Smooth muscle cell (in vitro differentiated cells): ENCODE results near the gene MYL10. TPM values are rescaled to one million over a fixed set of nuclear protein-coding genes. Genes with fewer than 3 reads are reported as not detected.

Experiments used
- DNase-seq: peaks from one replicate; lab custom pipeline; 2025; ENCODE audit not compliant: unreplicated experiment; lab: John Stamatoyannopoulos, UW
- H2AFZ ChIP-seq: fragments of 200-600 bp; sonication (generic); 2 replicates; pipeline ENCODE4 v1.6.0; 2016; ENCODE audit warnings: antibody characterized with exemption, low read depth, mild to moderate bottlenecking
- H3F3A ChIP-seq: fragments of 200-600 bp; sonication (generic); 2 replicates; pipeline ENCODE4 v1.6.0; 2017; ENCODE audit warnings: antibody characterized with exemption, low read depth
- H3K27ac ChIP-seq: fragments of 200-600 bp; sonication (generic); 2 replicates; pipeline ENCODE4 v1.5.1; 2016; ENCODE audit warnings: low read depth, mild to moderate bottlenecking
- H3K27me3 ChIP-seq: fragments of 200-600 bp; sonication (generic); 2 replicates; pipeline ENCODE4 v1.6.1; 2016; ENCODE audit warnings: low read depth, mild to moderate bottlenecking
- H3K36me3 ChIP-seq: fragments of 200-600 bp; sonication (generic); 2 replicates; pipeline ENCODE4 v1.5.1; 2016; ENCODE audit warnings: low read depth
- H3K4me1 ChIP-seq: fragments of 200-600 bp; sonication (generic); 2 replicates; pipeline ENCODE4 v1.5.1; 2016; ENCODE audit warnings: low read depth
- H3K4me2 ChIP-seq: fragments of 200-600 bp; sonication (generic); 2 replicates; pipeline ENCODE4 v1.6.0; 2016; ENCODE audit warnings: mild to moderate bottlenecking
- H3K4me3 ChIP-seq: fragments of 200-600 bp; sonication (generic); 2 replicates; pipeline ENCODE4 v1.5.1; 2016; ENCODE audit warnings: mild to moderate bottlenecking
- H3K79me2 ChIP-seq: fragments of 200-600 bp; sonication (generic); 2 replicates; pipeline ENCODE4 v1.6.0; 2016; ENCODE audit warnings: low read depth, mild to moderate bottlenecking
- H3K9ac ChIP-seq: fragments of 200-600 bp; sonication (generic); 2 replicates; pipeline ENCODE4 v1.6.0; 2016; ENCODE audit warnings: low read depth
- H3K9me3 ChIP-seq: fragments of 200-600 bp; sonication (generic); replicated peaks from 2 replicates; pipeline ENCODE4 v1.5.1; 2016; ENCODE audit warnings: low read depth
- H4K20me1 ChIP-seq: fragments of 200-600 bp; sonication (generic); 2 replicates; pipeline ENCODE4 v1.6.0; 2016; ENCODE audit warnings: low read depth
- CTCF ChIP-seq: fragments of 200-600 bp; sonication (generic); IDR thresholded peaks from 2 replicates; pipeline ENCODE4 v1.5.1; 2017; ENCODE audit warnings: borderline replicate concordance, mild to moderate bottlenecking, antibody characterized with exemption; ENCODE audit not compliant: insufficient read depth, poor library complexity, severe bottlenecking
- WGBS: methylation state at CpG from one replicate; pipeline ENCODE4 v1.1.7; 2016; ENCODE audit warnings: low lambda C conversion rate; 5-methylcytosine and 5-hydroxymethylcytosine counted together
- polyA plus RNA-seq: library from polyadenylated mRNA; unstranded; fragments of >200 nt; fragmentation: Nextera tagmentation; extraction: Ambion mirVana; gene quantifications from 2 replicates; pipeline ENCODE4 v1.2.1, GENCODE V29; 2016
- total RNA-seq: library from RNA; depleted of rRNA; stranded (reverse); fragments of >200 nt; gene quantifications from 2 replicates; pipeline ENCODE4 v1.2.3, GENCODE V29; 2014

The MYL10 gene
- total and polyA plus RNA-seq, 2 experiments from 2014 or later, result 5.3 to 32.7 TPM

- Histone ChIP-seq H2AFZ (no peak overlapping the region), H3K4me1 (no peaks in the 10 kb centered on the region), H3K9me3 (no peaks in the 10 kb centered on the region), H3K79me2 (no peaks in the 10 kb centered on the region), H4K20me1 (no peaks in the 10 kb centered on the region), H3K27me3 (no peaks in the 10 kb centered on the region), H3K27ac (no peak overlapping the region), H3K4me3 (no peak overlapping the region), H3F3A (no peaks in the 10 kb centered on the region), H3K9ac (no peak overlapping the region), H3K36me3 (no peaks in the 10 kb centered on the region), H3K4me2 (no peak overlapping the region)
- 92% methylated on average over 4 of the region's 4 CpGs for WGBS
- TF ChIP-seq CTCF, result no peak
- DNase-seq, result no peak
Measured at GRCh38 chr7:101595766-101596537, 33.1 kb downstream of the MYL10 start.

- WGBS, result 94% methylated on average over 1 of the region's 1 CpG
- no peak for DNase-seq
- H3K79me2 ChIP-seq, result no peaks in the 10 kb centered on the region
- H3K4me1 ChIP-seq, result no peaks in the 10 kb centered on the region
- no peak overlapping the region for H3K9ac ChIP-seq
- H3K27me3 ChIP-seq, result no peaks in the 10 kb centered on the region
- H3K27ac ChIP-seq, result no peak overlapping the region
- TF ChIP-seq CTCF, result no peak
- no peaks in the 10 kb centered on the region for H4K20me1 ChIP-seq
- H3K9me3 ChIP-seq, result no peaks in the 10 kb centered on the region
- H3F3A ChIP-seq, result no peaks in the 10 kb centered on the region
- no peak overlapping the region for H2AFZ ChIP-seq
- H3K36me3 ChIP-seq, result no peaks in the 10 kb centered on the region
- H3K4me3 ChIP-seq, result no peak overlapping the region
- no peak overlapping the region for H3K4me2 ChIP-seq
Measured at GRCh38 chr7:101595246-101595645, 33.9 kb downstream of the MYL10 start.

- H3K9ac ChIP-seq, result no peak overlapping the region
- DNase-seq, result no peak
- H3K4me1 ChIP-seq, result no peaks in the 10 kb centered on the region
- no peaks in the 10 kb centered on the region for H3K36me3 ChIP-seq
- 88% methylated on average over 3 of the region's 3 CpGs for WGBS
- H3K27ac ChIP-seq, result no peak overlapping the region
- no peaks in the 10 kb centered on the region for H3K79me2 ChIP-seq
- no peak overlapping the region for H3K4me2 ChIP-seq
- no peak for TF ChIP-seq CTCF
- H2AFZ ChIP-seq, result no peak overlapping the region
- no peaks in the 10 kb centered on the region for H3K9me3 ChIP-seq
- H3K27me3 ChIP-seq, result no peaks in the 10 kb centered on the region
- H3F3A ChIP-seq, result no peaks in the 10 kb centered on the region
- H4K20me1 ChIP-seq, result no peaks in the 10 kb centered on the region
- H3K4me3 ChIP-seq, result no peak overlapping the region
Measured at GRCh38 chr7:101594790-101595189, 34.3 kb downstream of the MYL10 start.

- no peak overlapping the region for H3K4me2 ChIP-seq
- TF ChIP-seq CTCF, result no peak
- H3K4me3 ChIP-seq, result no peak overlapping the region
- 90% methylated on average over 6 of the region's 6 CpGs for whole genome bisulfite sequencing
- no peaks in the 10 kb centered on the region for H4K20me1 ChIP-seq
- no peaks in the 10 kb centered on the region for H3K9me3 ChIP-seq
- no peaks in the 10 kb centered on the region for H3K79me2 ChIP-seq
- no peaks in the 10 kb centered on the region for H3K4me1 ChIP-seq
- no peaks in the 10 kb centered on the region for H3F3A ChIP-seq
- H3K27ac ChIP-seq, result no peak overlapping the region
- no peaks in the 10 kb centered on the region for H3K27me3 ChIP-seq
- no peak overlapping the region for H2AFZ ChIP-seq
- no peaks in the 10 kb centered on the region for H3K36me3 ChIP-seq
- no peak for DNase-seq
- H3K9ac ChIP-seq, result no peak overlapping the region
Measured at GRCh38 chr7:101593556-101593955, 35.5 kb downstream of the MYL10 start.
